ENCODE results near the gene SETD3.

Gene SETD3

DNA sequence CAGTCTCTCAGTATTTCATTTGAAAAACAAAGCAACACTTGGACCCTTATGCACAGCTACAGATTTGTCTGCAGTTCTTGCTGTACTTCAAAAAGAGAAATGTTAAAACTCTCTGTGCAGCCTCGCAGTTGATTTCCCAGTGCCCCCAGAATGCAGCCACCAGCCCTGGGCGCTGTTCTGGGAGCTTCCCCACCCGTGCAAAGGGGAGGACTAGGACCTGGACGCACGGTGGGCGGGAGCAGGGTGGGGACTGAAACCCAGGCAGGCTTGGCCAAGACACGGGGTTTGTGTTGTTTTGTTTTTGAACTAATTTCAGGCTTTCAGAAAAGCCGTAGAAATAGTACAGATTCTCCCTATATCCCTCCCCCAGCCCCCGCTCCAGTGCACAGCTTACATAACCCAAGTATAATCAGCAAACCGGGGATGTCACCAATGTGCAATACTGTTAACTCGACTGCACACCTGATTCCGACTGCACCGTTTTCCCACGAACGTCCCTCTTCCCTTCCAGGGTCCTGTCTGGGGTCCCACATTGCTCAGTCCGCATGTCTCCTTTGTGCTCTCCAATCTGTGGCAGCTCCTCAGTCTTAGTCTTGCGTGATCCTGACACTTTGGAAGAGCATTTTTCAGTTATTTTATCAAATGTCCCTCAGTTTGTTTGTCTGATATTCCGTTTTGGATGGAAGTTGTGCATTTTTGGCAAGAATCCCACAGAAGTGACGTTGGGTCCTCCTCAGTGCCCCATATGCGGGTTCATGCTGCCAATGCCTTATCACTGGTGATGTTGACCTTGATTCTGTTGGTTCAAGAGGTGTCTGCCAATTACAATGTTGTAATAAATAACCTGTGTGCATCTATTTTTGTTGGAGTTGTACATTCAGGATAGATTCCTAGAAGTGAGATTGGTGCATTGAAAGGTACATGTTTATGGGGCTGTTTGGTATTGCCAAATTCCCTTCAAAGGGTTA lies 95.9 kb downstream of the SETD3 start:
- no peak for FAIRE-seq

DNA sequence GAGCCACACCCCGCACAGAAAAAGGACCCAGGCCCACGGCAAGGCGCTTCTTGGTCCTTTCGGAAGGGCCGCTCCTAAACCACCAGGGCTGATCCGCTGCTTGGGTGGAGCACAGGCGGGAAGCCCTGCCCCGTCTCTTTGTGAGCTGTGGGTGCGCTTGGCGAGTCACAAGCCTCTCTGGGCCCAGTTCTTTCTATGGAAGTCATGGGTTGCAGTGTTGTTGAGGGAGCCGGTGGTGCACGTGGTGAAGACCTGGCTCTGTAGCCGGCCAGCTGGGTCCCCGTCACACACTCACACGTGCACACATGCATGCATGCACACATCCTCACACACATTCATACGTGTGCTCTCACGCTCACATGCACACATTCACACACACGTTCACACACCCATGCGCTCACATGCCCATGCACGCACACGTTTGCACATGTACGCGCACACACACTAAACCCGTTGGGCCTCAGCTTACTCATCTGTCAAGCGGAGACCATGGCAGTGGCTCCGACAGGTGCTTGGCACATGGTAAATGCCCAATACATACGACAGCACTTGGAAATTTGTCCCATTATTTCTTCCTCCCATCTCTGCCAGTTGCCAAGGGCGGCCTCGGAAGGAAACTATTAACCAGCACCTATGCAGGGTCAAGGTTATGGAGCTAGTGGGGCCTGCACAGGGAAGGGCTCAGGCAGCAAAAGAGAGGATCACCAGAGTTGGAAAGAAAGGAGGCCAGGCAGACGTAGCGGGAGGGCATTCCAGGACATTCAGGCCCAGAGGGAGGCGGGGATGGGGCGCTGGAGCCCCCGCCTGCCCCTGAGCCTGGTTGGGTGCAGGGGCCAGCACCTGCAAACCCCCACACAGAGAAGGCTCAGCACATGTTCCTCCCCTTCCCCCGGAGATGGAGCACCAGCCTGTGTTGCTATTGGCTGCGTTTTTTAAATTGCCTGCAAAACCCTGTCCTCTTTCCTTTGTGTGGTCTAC lies 96.9 kb downstream of the SETD3 start:
- FAIRE-seq = no peak

DNA sequence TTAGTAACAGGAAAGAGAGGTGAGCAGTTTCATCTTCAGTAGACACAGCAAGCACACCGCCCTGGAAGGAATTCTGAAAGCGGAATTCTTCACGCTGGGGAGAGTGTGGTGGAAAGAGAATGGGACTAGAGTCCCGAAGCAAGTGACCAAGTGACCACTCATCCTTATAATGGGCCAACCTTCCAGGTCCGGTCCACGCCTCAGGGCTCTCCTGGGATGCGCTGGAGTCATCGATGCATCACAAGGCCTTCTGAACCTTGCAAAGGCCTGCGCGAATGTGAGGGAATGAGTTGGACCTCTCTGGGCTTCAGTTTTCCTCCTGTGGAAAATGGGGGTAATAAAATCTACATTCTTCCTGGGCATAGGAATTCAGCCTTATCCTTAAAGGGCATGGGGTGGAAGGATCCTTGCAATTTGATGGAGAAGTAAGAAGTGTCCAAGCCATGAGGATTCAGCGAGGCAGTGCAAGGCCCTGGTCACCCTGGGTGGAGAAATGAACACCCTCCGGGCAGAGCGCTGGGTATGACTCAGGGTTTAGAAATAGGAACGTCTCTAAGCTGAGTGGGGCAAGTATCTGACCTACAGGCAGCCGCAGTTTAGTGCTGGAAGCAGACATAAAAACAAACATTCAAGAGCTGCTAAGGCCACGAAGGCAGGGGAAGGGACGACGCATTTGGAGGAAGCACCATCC lies 97.7 kb downstream of the SETD3 start:
- no peak for FAIRE-seq

DNA sequence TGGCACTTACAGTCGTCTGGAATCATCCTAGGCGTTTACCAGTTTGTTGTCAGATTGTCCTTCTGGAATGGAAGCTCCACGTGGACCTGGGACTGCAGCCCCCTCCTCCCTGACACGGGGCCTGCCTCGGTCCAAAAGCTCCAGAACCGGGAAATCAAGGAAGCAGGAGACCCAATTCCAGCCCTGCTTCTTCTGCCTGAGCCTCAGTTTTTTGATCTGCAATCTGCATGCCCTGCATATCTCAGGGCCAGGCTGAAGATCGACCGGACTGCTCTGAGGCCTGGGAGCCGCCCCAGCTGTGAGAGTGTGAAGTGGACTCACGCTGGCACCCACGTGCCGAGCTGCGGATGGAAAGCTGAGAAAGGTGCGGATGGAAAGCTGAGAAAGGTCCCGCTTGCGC lies 98.6 kb downstream of the SETD3 start:
- no peak for FAIRE-seq

DNA sequence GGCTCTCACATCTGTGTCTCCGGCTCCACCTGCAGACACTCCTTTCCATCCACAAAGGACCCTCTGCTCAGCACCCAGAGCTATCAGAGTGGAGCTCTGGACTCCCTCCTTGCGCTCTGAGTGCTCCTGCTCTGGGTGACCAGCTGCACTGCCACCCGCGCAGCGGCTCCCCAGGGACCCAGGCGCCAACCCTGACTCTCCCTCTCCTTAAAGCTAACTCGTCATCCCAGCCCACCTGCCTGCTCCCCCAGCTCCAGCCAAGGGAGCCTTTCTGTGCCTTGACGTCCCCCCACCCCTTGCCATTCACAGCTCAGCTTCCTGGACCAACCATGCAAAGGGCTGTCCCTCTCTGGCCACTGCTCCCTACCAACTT lies 99.0 kb downstream of the SETD3 start:
- FAIRE-seq = no peak

DNA sequence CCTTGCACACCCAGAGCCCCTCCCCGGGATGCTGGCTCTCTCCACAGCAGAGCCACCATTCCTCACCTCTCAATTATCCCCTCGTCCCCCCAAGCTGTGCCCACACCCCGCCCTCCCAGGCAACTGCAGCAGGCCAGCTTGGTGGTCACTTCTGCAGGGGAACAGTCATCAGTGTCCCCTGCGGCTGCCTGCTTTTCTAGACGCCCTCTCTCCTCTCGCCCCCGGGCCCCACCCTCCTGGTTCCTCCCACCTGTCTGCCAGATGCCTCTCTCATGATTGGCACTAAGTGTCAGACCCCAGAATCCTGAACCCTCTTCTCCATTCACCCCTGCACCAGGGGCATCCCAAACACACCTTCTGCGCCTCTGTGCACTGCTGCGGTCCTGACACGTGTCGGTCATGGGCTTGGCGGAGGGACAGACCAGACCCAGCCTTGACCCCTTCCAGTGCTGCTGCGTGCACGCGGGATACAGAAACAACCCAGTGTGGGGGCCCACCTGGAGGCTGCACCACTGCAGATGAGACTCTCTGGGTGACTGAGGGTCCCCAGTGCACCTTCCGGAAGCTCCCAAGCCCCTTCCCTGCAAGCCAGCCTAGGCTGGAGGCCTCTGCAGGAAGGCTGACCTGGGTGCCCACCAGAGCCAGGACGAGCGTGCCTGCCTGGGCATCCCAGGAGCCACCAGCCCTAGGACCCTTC lies 99.5 kb downstream of the SETD3 start:
- FAIRE-seq = no peak

DNA sequence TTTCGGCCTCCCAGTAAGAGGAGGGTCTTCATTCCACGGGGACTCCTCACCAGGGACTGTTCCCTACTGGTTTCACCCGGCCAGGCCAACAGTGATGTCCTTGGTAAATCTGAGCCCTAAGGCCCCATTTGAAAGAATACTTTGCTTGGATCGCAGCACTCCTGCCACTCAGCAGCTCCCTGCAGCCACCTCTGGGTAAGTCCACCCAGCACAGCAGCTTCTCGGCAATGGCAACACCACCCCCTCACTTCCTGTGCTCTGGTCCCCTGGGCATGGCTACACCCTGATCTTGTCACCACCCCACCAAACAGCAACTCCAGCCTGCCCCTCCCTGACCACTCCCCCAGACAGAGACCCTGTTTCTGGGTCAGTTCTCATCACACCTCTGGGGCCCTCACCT lies 100.3 kb downstream of the SETD3 start:
- no peak for FAIRE-seq

DNA sequence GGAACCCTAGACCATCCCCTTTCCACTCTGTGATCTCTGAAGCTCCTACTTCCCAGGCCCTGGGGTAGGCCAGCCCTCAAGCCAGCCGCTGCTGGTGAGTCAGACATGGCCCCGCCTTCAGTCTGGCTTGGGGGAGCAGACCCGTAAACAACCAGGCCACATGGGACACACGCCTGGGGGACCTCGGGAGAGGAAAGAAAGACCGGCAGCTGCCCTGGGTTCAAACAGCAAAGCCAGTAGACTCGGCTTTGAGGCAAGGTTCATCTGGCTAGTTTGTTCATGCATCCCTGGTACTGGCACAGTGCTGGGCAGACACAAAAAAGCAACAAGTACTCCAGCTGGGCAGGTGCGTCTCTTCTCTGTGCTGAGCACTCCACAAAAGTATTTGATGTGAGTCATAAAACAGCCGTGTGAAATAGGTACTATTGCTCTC lies 101.9 kb downstream of the SETD3 start:
- no peak for FAIRE-seq

DNA sequence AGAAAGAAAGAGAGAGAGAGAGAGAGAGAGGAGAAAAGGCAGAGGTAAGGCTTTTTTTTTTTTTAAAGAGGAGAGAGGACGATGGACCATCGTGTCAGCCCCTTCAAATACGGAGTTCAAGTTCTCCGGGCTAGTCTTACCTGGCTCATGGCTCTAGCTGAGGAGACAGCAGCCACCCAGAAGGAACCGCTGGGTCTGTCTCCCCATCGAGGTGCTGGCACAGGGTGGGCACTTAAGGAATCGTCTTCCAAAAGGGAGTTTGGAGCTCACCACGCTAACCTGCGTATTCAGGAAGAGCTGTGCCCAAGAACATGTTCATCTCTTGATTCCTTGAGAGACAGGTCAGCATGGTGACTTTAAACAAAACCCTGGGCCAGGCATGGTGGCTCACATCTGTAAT lies 102.7 kb downstream of the SETD3 start:
- FAIRE-seq = no peak

DNA sequence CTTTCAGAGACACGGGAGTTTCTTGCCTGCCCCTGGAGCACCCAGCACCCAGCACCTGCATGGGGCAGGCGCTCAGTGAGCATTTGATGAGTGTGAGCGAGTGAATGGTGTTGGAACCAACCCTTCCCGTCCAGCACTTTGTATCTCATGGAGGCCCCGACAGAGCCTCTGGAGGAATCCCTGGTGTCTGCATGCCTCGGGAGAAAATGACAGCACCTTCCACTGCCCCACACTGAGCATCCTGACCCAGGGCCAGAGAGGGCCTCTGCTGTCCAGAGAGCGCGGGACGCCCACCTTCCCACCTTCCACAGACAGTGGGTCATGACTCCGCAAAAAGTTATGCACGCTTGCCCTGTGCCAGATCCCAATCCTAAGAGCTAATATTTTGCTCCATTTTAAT lies 105.7 kb downstream of the SETD3 start:
- FAIRE-seq = no peak

DNA sequence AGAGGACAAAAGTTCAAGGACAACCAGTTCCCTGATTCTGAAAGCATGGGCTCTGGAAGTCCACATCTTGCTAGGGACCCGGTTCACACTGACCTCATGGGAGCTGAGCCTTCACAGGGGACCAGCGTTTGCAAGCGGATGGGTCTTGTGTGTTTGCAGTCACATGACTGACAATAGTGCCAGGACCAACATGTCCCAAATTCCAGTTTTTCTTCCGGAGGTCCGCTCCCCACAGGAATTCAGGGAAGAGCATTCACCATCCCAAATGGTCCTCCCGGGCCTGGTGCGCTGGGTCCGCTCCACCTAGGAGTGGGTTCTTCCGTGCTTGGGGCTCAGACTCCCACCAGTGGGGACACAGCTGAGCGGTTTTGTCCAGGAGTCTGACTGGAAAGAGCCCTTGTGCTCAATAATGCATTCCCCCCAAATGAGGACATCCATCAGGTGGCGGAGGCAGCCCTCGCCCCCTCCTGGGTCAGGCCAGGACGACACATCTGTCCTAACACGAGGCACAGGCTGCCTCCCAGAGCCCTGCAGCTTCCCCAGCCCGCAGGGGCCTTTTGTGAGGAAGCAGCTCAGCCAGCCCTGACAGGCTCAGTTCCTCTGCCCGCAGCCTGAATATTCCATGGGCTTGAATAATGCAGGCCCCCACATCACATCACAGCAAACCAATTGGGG lies 116.9 kb downstream of the SETD3 start:
- FAIRE-seq = no peak

DNA sequence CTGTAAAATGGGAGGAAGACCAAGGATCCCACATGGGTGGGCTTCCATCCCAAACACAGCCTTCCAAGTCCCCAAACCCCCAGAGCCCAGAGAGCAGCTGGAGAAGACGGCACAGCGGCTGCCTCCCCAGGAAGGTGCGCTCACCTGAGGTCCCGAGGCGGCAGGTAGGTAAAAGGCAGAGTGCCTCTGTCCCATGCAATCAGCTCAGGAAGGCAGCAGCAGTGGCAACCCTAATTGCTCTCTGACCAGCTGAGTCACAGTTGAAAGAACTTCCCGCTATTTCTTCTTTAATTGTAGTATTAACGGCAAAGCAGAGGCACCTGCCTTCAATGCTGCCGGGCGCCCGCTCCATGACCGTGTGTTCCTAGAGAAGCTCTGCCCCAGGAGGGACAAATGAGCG lies 117.6 kb downstream of the SETD3 start:
- no peak for FAIRE-seq

DNA sequence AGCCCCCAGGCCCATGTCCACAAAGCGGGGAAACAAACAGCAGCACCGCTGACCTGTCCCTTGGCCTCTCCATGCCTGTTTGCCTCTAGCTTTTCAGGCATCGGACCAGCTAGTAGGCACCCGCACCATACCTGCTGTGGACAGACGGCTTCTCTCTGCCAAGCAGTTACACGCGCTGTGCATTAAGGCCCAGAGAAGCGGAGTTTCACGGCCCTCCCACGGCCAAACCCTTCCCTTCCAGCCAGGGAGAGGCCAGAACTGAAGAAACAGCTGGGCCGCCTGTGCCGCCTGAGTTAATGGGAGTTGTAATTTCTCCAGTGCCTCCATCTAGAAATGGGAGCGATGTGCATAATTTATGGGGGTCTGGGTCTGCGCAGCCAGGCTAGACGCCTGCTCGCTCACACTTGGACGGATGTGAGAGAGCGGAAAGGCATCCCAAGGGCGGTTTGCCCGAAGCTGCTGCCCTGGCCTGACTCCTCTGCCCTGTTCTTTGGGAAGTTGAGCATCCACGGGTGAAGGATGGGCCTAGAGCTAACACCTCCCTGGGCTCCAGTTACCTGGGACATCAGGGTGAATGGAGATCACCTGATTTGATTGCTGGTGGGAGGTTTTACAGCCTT lies 119.0 kb downstream of the SETD3 start:
- no peak for FAIRE-seq

DNA sequence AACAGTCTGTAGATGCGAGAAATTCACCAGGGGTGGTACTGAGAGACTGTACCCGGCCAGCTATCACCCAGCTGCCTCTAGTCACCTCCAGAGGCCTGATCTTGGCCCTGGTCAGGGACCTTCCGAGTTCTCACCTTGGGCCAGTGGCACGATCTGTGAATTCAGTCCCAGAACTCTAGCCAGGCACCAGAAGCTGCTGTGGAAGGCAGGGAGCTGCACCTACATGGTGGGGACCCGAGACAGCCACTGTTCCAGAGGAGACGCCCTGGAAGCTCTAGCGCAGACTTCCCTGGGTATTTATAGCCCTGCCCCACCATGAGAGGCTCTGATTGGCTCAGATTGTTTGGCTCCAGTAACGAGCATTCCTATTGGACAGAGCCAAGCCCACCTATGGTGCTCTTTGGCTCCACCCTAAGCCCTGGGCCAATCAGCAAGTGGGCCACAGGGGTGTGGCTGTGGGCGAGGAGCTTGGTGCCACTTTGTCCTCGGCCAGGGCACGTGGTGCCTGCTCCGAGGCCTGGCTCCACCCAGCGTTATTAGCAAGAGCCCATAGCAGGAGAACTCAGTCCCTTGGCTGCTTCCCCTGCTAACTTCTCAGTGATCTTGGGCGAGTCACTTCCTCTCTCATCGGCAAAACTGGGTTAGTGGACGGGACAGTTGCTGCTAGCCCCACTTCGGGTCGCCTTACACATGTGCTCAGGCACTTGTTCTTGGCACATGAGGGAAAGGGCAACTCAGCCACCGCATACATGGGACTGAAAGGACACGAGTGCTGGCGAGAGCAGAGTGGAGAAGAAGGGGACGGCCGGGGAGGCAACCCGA lies 119.7 kb downstream of the SETD3 start:
- FAIRE-seq = no peak

DNA sequence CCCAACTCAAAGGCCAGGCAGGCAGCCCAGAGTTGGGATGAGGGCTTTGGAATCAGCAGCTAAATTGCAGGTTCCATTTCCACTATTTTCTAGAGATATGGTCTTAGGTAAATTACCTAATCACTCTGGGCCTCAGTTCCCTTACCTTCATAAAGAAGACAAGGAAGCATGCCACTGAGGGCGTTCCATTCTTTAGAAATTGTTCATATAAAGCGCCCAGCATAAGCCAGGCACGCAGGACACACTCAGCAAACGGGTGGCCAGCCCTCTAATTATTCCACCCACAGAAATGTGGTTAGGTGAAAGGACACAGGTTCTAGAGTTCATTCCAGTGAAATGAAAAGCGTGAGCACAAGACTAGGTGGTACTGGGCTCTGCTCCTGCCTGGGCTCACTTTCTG lies 120.8 kb downstream of the SETD3 start:
- FAIRE-seq = no peak

DNA sequence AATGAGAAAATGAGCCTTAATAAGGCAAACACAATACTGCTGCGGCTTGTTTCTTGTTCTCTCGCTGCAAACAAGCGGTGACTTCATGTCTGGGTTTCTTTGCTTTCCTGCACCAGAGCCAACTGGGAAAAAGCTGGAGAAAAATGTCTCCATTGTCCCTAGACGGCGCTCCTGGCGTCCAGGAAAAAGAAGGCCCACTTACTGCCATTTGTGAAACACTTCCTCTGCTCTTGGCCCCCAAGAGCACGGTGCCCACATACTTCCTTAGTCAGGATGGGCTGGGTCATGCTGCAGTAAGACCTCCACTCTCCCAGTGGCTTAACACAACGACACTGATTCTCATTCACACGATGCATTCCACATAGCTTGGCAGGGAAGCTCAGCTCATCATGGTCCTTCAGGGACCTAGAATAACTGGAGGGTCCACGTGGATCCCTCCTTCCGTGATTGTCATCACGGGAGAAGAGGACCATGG lies 122.7 kb downstream of the SETD3 start:
- FAIRE-seq = no peak

DNA sequence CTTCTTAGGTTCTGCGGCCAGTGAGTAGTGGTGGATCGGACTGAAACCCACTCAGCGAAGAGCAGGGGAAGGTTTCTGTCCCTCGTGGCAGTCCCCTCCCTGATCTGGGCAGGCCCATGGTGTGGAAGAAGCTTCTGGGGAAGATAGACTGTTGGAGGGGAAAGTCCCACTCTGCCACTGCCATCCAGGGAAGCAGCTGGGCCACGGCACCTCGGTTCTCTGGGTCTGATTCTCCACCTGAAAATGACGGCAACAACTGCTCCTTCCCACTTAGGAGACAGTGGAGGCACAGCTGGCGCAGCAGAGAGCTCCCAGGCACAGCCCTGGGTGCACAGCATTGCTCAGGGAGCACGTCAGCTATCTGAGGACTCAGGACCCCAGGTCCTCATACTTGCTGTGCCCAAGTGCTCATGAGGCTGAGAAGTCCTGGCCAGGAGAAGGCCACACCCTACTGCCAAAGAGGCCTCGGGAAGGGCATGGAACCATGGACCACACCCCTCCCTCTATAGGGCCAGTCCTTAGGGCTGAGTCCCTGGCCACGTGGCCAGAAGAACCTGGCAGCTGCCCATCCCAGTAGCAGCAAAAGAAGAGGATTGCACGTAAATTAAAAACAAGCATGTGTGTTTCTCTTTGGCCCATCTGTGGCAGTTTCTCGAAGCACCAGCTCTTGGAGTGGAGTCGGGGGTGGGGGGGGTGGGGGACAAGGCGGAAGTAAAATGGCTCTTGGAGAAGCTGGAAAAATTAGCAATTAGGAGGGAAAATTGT lies 123.3 kb downstream of the SETD3 start:
- no peak for FAIRE-seq

DNA sequence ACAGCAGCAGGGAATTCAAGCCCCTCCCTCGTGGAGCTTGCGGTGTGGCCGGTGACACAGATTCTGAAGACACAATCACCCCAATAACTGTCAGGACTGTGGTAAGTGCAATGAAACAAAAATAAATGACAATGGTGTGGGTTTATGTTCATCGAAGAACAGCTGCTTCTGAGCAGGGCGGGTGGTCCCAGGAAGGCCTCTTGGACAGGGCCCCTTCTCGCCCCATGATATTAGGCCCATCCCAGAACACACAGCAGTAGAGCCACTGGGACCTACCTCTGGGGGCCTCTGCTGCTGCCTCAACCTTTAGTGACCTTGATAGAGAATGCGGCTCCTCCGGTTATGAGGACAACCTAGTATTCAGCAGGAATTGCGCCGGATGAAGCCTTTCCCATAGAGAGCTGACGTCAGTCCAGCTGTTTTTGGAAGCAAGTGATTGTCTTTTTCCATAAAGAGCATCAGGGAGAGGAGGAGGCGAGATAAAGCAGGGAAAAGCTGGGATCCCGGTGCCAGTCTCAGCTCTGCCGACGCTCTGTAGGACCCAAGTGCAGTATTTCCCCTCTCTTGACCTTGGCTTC lies 124.5 kb downstream of the SETD3 start:
- FAIRE-seq = no peak

Data from A204.1 (cell line).